Esophagus muscularis mucosa (tissue), 4 donors: ENCODE results near the gene SHPK. TPM values are rescaled to one million over a fixed set of nuclear protein-coding genes. Genes with fewer than 3 reads are reported as not detected.

ENCODE experiments used
- DNase-seq: peaks from one replicate; pipeline ENCODE4 v3.0.0-alpha.2; 2017; ENCODE audit errors: extremely low spot score
- H3K27ac ChIP-seq, 4 donors: fragments of 200-600 bp; sonication (generic); replicated peaks in 1 of 4; 1 replicate in 3 of 4; 2 replicates in 1 of 4; pipeline ENCODE4 v1.5.1; 2016 to 2019; ENCODE audit warnings: mild to moderate bottlenecking in 1 of 4
- H3K27me3 ChIP-seq, 4 donors: fragments of 200-600 bp; sonication (generic); one replicate each; pipeline versions ENCODE4 v1.5.1 to v1.6.0; 2016 to 2019
- H3K36me3 ChIP-seq, 4 donors: fragments of 200-600 bp; sonication (generic); one replicate each; pipeline ENCODE4 v1.5.1; 2016 to 2019
- H3K4me1 ChIP-seq, 4 donors: fragments of 200-600 bp; sonication (generic); one replicate each; pipeline ENCODE4 v1.5.1; 2016 to 2019
- H3K4me3 ChIP-seq, 4 donors: fragments of 200-600 bp; sonication (generic); 1 replicate in 2 of 4; 2 replicates in 2 of 4; pipeline ENCODE4 v1.5.1; 2016 to 2019; ENCODE audit warnings: mild to moderate bottlenecking in 4 of 4, moderate library complexity in 1 of 4
- H3K9me3 ChIP-seq, 4 donors: fragments of 200-600 bp; sonication (generic); 1 replicate in 3 of 4; 2 replicates in 1 of 4; pipeline ENCODE4 v1.5.1; 2016 to 2019
- CTCF ChIP-seq, 3 experiments: fragments of 200-600 bp in 2 of 3; fragments of 450-650 bp in 1 of 3; sonication (generic) in 2 of 3; IDR thresholded peaks; one replicate each; pipeline ENCODE4 v1.5.1; 2017 to 2019; ENCODE audit warnings: antibody characterized with exemption in 3 of 3, mild to moderate bottlenecking in 2 of 3, moderate library complexity in 1 of 3
- EP300 ChIP-seq: sonication (generic); formaldehyde crosslinking; IDR thresholded peaks from one replicate; pipeline ENCODE4 v1.6.1; 2017; ENCODE audit warnings: antibody characterized with exemption
- POLR2A ChIP-seq: fragments of 450-650 bp; IDR thresholded peaks from one replicate; pipeline ENCODE4 v1.6.1; 2017; ENCODE audit warnings: antibody characterized with exemption, moderate library complexity, mild to moderate bottlenecking, low read depth
- POLR2AphosphoS5 ChIP-seq, 2 donors: sonication (generic); formaldehyde crosslinking; IDR thresholded peaks; one replicate each; pipeline ENCODE4 v1.6.1; 2017; ENCODE audit warnings: antibody characterized with exemption in 2 of 2
- WGBS: methylation state at CpG from one replicate; pipeline ENCODE4 v1.1.5; 2018; 5-methylcytosine and 5-hydroxymethylcytosine counted together
- intact Hi-C: fragments of 100-400 bp; cut with DNase I; formaldehyde crosslinking; loops from one replicate; pipeline ENCODE4 v1.15.1; 2023
- total RNA-seq, 4 donors: library from RNA; depleted of rRNA; stranded (reverse); fragments of >200 nt; gene quantifications; one replicate each; pipeline versions ENCODE4 v1.1.0 to v1.2.1, GENCODE V29; 2016

SHPK gene
- total RNA-seq, 4 donors from 2014 or later: 5.0 to 10.7 (median 5.6) TPM

GRCh38 chr17:3678095-3678820, 42.2 kb upstream of the SHPK start:
- WGBS: 49% methylated on average over 4 of the region's 16 CpGs
- H3K4me1 ChIP-seq: no peaks in the 10 kb centered on the region
- peaks cover 0 to 1% (median 0%) of the 10 kb centered on the region in 4 donors for H3K36me3 ChIP-seq
- intact Hi-C loops: no loop called here
- TF ChIP-seq CTCF (IDR thresholded peaks at IDR 0.05) (no peak), POLR2A (no peak)
- H3K4me3 ChIP-seq: no peak overlapping the region
- no peak overlapping the region for H3K27ac ChIP-seq
- peaks cover 0 to 52% (median 2%) of the 10 kb centered on the region in 4 donors for H3K27me3 ChIP-seq
- H3K9me3 ChIP-seq: no peaks in the 10 kb centered on the region
- no peak for DNase-seq

GRCh38 chr17:3675886-3676285, 39.8 kb upstream of the SHPK start:
- Histone ChIP-seq H3K27ac (no peak overlapping the region), H3K9me3 (no peaks in the 10 kb centered on the region), H3K4me3 (no peak overlapping the region), H3K36me3 (peaks cover 0 to 12% (median 0%) of the 10 kb centered on the region in 4 donors), H3K4me1 (peaks cover 0 to 4% (median under 1%) of the 10 kb centered on the region in 4 donors), H3K27me3 (peaks cover 0 to 28% (median 0%) of the 10 kb centered on the region in 4 donors)
- no peak for TF ChIP-seq CTCF (IDR thresholded peaks at IDR 0.05)
- no peak for TF ChIP-seq EP300
- TF ChIP-seq POLR2AphosphoS5 (IDR thresholded peaks at IDR 0.05): no peak
- TF ChIP-seq POLR2A: no peak
- intact Hi-C loops: no loop called here
- no peak for DNase-seq
- 92% methylated on average over 5 of the region's 11 CpGs for WGBS

GRCh38 chr17:3672571-3672970, 36.5 kb upstream of the SHPK start:
- intact Hi-C loops: no loop called here
- peaks cover 0 to 3% (median 0%) of the 10 kb centered on the region in 4 donors for H3K27me3 ChIP-seq
- DNase-seq: no peak
- no peaks in the 10 kb centered on the region for H3K9me3 ChIP-seq
- no peak overlapping the region for H3K27ac ChIP-seq
- WGBS: 99% methylated on average over 4 of the region's 4 CpGs
- TF ChIP-seq POLR2A (no peak), EP300 (no peak), CTCF (IDR thresholded peaks at IDR 0.05) (no peak), POLR2AphosphoS5 (IDR thresholded peaks at IDR 0.05) (no peak)
- peaks cover 0 to 19% (median 2%) of the 10 kb centered on the region in 4 donors for H3K36me3 ChIP-seq
- H3K4me1 ChIP-seq: peaks cover 13 to 27% (median 17%) of the 10 kb centered on the region in 4 donors
- H3K4me3 ChIP-seq: no peak overlapping the region

GRCh38 chr17:3669548-3669947, 33.5 kb upstream of the SHPK start:
- Histone ChIP-seq H3K4me1 (peaks cover 34 to 48% (median 40%) of the 10 kb centered on the region in 4 donors), H3K27me3 (no peaks in the 10 kb centered on the region), H3K4me3 (peak overlapping the region; percentile 92 to 99 (median 96)), H3K9me3 (no peaks in the 10 kb centered on the region), H3K27ac (peak overlapping the region in 2 of 4 donors; percentile 95 to 99), H3K36me3 (peaks cover 0 to 23% (median 8%) of the 10 kb centered on the region in 4 donors)
- intact Hi-C loops: loop anchor here (2.0 kb wide), 1 partner anchor 33 kb away; the partner anchor contains the start of genes CTNS and SHPK
- no peak for TF ChIP-seq EP300
- no peak for TF ChIP-seq POLR2A
- TF ChIP-seq POLR2AphosphoS5 (IDR thresholded peaks at IDR 0.05): no peak
- no peak for TF ChIP-seq CTCF (IDR thresholded peaks at IDR 0.05)
- 55% methylated on average over 12 of the region's 12 CpGs for WGBS
- no peak for DNase-seq

- TF ChIP-seq EP300 (no peak), POLR2AphosphoS5 (IDR thresholded peaks at IDR 0.05) (no peak), CTCF (IDR thresholded peaks at IDR 0.05) (no peak), POLR2A (no peak)
- H3K27ac ChIP-seq: peak overlapping the region; percentile 95 to 99 (median 98)
- no peaks in the 10 kb centered on the region for H3K9me3 ChIP-seq
- H3K27me3 ChIP-seq: no peaks in the 10 kb centered on the region
- H3K4me1 ChIP-seq: peaks cover 34 to 48% (median 42%) of the 10 kb centered on the region in 4 donors
- peak overlapping the region; percentile 92 to 99 (median 96) for H3K4me3 ChIP-seq
- intact Hi-C loops: loop anchor here (2.0 kb wide), 1 partner anchor 32 kb away; the partner anchor contains the start of genes CTNS and SHPK
- WGBS: under 1% methylated on average over 32 of the region's 32 CpGs
- peaks cover 5 to 28% (median 13%) of the 10 kb centered on the region in 4 donors for H3K36me3 ChIP-seq
- DNase-seq: no peak
Observed at GRCh38 chr17:3669085-3669347, 33.0 kb upstream of the SHPK start.
